ENCODE results near the gene CAMTA1. TPM values are rescaled to one million over a fixed set of nuclear protein-coding genes. Genes with fewer than 3 reads are reported as not detected.
A peak's percentile ranks its signal among the peaks of the same experiment; 100 is the strongest.

The CAMTA1 gene
- total and polyA plus RNA-seq, 2 experiments from 2014 or later = 213 to 341 TPM

GRCh38 chr1:7068552-7068951 is 283.3 kb downstream of the CAMTA1 start:
- Histone ChIP-seq H3K27me3 (peaks cover 24% of the 10 kb centered on the region), H3K9me3 (ENCODE audit: low read depth) (no peaks in the 10 kb centered on the region), H3K4me1 (ENCODE audit: low read depth) (peaks cover 6% of the 10 kb centered on the region), H3K27ac (no peak overlapping the region), H3K36me3 (no peaks in the 10 kb centered on the region), H3K4me3 (no peak overlapping the region)
- TF ChIP-seq, protein P1, sequence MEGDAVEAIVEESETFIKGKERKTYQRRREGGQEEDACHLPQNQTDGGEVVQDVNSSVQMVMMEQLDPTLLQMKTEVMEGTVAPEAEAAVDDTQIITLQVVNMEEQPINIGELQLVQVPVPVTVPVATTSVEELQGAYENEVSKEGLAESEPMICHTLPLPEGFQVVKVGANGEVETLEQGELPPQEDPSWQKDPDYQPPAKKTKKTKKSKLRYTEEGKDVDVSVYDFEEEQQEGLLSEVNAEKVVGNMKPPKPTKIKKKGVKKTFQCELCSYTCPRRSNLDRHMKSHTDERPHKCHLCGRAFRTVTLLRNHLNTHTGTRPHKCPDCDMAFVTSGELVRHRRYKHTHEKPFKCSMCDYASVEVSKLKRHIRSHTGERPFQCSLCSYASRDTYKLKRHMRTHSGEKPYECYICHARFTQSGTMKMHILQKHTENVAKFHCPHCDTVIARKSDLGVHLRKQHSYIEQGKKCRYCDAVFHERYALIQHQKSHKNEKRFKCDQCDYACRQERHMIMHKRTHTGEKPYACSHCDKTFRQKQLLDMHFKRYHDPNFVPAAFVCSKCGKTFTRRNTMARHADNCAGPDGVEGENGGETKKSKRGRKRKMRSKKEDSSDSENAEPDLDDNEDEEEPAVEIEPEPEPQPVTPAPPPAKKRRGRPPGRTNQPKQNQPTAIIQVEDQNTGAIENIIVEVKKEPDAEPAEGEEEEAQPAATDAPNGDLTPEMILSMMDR (IDR thresholded peaks at IDR 0.05; ENCODE audit: low read depth, low read length) = no peak
- no peak for DNase-seq (ENCODE audit: low read depth in 1 of 2, low spot score in 1 of 2)

GRCh38 chr1:7069931-7070330 is 284.7 kb downstream of the CAMTA1 start:
- Histone ChIP-seq H3K4me3 (peak overlapping the region; percentile 8), H3K27me3 (peaks cover 24% of the 10 kb centered on the region), H3K9me3 (ENCODE audit: low read depth) (no peaks in the 10 kb centered on the region), H3K27ac (no peak overlapping the region), H3K4me1 (ENCODE audit: low read depth) (peaks cover 6% of the 10 kb centered on the region), H3K36me3 (no peaks in the 10 kb centered on the region)
- TF ChIP-seq, protein P1 (IDR thresholded peaks at IDR 0.05; ENCODE audit: low read depth, low read length) = no peak
- peak; percentile 18 to 19 for DNase-seq (ENCODE audit: low read depth in 1 of 2, low spot score in 1 of 2)

DNA sequence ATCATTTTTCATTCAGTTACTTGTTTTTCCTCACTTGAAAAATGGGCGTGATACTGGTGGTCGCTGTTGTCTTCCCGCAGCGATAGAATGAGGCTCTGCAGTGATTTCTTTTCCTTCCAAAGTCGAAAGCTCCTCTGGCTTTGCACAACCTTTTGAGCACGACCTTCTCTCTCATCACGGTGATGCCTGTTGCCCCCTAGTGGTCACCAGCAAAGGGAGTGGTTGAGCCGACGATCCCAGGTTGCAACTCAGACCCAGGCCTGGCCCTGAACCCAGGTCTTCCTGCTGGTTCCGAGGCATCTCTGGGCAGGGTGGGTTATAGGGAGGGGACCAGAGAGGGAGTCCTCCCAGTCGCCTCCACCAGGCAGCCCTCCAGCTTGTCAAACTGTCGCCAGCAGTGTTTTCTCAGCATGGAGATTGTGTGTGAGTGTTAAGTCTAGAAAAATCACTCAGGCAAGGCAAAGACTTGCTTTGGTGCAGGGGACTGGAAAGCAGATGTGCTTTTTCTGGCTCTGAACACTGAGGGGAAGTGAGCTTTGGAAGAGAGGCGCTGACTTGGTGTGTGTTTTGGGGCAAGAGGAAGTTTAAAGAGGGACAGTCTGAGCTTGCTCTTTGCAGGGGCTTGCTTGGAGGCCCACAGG is 285.3 kb downstream of the CAMTA1 start:
- H3K27ac ChIP-seq = no peak overlapping the region
- H3K4me3 ChIP-seq = peak overlapping the region; percentile 8
- no peaks in the 10 kb centered on the region for H3K9me3 ChIP-seq (ENCODE audit: low read depth)
- no peaks in the 10 kb centered on the region for H3K36me3 ChIP-seq
- DNase-seq (ENCODE audit: low read depth in 1 of 2, low spot score in 1 of 2) = peak; percentile 80 to 83
- H3K4me1 ChIP-seq (ENCODE audit: low read depth) = peaks cover 6% of the 10 kb centered on the region
- H3K27me3 ChIP-seq = peaks cover 24% of the 10 kb centered on the region
- TF ChIP-seq, protein P1 (IDR thresholded peaks at IDR 0.05; ENCODE audit: low read depth, low read length) = peak; percentile 90

- no peaks in the 10 kb centered on the region for H3K9me3 ChIP-seq (ENCODE audit: low read depth)
- H3K4me3 ChIP-seq = no peak overlapping the region
- TF ChIP-seq, protein P1 (IDR thresholded peaks at IDR 0.05; ENCODE audit: low read depth, low read length) = no peak
- H3K4me1 ChIP-seq (ENCODE audit: low read depth) = no peaks in the 10 kb centered on the region
- H3K27ac ChIP-seq = no peak overlapping the region
- DNase-seq (ENCODE audit: low read depth in 1 of 2, low spot score in 1 of 2) = no peak
- peaks cover 22% of the 10 kb centered on the region for H3K27me3 ChIP-seq
- H3K36me3 ChIP-seq = no peaks in the 10 kb centered on the region
Observed at GRCh38 chr1:7076117-7076516, 290.9 kb downstream of the CAMTA1 start.

DNA sequence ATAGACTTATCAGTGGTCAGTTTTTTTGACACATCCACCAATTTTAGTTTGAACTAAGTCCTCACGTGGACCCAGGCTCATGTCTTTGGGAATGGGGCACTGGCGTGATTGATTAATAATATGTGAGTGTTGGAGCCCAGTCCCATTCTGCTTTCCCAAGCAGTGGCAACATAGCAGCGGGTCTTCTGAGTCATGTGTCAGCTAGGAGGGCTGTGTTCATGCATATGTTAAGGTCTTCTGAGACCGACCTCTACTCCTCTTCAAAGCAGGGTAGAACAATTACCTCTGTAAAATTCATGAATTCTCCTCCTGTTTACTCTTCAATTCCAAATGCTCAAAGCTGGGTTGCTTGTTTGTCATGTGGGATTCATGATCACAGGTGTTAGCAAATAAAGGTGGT is 291.3 kb downstream of the CAMTA1 start:
- no peak for DNase-seq (ENCODE audit: low read depth in 1 of 2, low spot score in 1 of 2)
- Histone ChIP-seq H3K9me3 (ENCODE audit: low read depth) (no peaks in the 10 kb centered on the region), H3K4me1 (ENCODE audit: low read depth) (no peaks in the 10 kb centered on the region), H3K36me3 (no peaks in the 10 kb centered on the region), H3K4me3 (no peak overlapping the region), H3K27ac (no peak overlapping the region), H3K27me3 (peaks cover 19% of the 10 kb centered on the region)
- TF ChIP-seq, protein P1 (IDR thresholded peaks at IDR 0.05; ENCODE audit: low read depth, low read length) = no peak

Data from cardiac muscle cell (in vitro differentiated cells and primary cell).